ENCODE measurements around the gene ITGB5. TPM values are rescaled to one million over a fixed set of nuclear protein-coding genes. Genes with fewer than 3 reads are reported as not detected.

The ITGB5 gene
- total RNA-seq, 1 experiment from 2014 or later = 339 TPM

DNA sequence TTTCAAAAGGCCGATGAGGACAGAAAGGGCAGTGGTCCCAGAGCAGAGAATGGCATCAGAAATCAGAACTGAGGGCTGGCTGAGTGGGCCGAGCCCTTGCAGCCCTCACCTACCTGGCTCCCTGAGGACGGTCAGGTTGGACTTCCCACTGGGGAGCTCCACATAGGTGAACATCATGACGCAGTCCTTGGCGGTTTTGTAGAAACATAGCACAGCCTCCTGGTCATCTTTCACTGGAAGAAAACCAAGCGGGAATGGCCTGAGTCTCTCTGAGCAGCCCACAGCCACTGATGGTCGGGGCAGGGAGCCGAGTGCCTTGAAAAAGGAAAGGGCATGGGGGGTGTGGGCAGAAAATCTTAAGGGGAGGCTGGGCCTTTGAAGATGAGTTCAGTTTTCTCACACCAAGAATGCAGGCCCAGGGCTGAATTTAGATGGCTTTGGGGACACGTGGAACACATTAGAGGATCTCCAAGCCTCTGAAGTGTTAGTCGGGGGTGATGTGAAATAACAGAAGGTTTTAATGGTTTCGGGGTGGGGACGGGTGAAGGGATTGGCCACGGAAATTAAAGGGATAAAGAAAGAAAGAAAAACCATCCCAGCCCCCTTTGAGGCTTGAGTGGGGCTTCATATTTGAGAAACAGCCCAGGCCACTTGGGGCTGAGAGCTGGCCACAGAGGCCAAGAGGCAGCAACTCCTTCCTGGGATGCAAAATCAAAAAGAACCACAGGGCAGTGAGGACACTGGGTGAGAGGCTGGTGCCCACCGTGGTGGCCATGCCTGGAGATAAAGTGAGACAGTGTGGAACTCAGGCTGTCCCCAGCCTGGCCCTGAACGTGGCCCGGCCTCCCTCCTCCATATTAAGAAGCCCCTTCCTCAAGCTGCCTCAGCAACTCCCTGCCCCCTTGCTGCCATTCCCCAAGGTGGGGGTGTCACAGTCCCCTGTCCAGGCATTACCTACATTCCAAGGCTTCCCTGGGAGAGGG lies 120.8 kb downstream of the ITGB5 start:
- TF ChIP-seq, protein P1, sequence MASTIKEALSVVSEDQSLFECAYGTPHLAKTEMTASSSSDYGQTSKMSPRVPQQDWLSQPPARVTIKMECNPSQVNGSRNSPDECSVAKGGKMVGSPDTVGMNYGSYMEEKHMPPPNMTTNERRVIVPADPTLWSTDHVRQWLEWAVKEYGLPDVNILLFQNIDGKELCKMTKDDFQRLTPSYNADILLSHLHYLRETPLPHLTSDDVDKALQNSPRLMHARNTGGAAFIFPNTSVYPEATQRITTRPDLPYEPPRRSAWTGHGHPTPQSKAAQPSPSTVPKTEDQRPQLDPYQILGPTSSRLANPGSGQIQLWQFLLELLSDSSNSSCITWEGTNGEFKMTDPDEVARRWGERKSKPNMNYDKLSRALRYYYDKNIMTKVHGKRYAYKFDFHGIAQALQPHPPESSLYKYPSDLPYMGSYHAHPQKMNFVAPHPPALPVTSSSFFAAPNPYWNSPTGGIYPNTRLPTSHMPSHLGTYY (CRISPR knock-in tag; IDR thresholded peaks at IDR 0.05) = no peak
- no peak for TF ChIP-seq CBFB (CRISPR knock-in tag; IDR thresholded peaks at IDR 0.05; ENCODE audit: low read depth)
- TF ChIP-seq CREB1 (CRISPR knock-in tag; IDR thresholded peaks at IDR 0.05) = no peak
- no peak for TF ChIP-seq NFYB (CRISPR knock-in tag; conservative IDR thresholded peaks at IDR 0.05; ENCODE audit: low read depth)
- no peak for TF ChIP-seq OVOL2 (CRISPR knock-in tag; IDR thresholded peaks at IDR 0.05; ENCODE audit: borderline replicate concordance)
- no peak for TF ChIP-seq NR3C1 (CRISPR knock-in tag; conservative IDR thresholded peaks at IDR 0.05; ENCODE audit: low read depth)
- TF ChIP-seq, protein P2, sequence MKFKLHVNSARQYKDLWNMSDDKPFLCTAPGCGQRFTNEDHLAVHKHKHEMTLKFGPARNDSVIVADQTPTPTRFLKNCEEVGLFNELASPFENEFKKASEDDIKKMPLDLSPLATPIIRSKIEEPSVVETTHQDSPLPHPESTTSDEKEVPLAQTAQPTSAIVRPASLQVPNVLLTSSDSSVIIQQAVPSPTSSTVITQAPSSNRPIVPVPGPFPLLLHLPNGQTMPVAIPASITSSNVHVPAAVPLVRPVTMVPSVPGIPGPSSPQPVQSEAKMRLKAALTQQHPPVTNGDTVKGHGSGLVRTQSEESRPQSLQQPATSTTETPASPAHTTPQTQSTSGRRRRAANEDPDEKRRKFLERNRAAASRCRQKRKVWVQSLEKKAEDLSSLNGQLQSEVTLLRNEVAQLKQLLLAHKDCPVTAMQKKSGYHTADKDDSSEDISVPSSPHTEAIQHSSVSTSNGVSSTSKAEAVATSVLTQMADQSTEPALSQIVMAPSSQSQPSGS (CRISPR knock-in tag; IDR thresholded peaks at IDR 0.05; ENCODE audit: borderline replicate concordance, low read depth) = no peak
- TF ChIP-seq ESRRA (CRISPR knock-in tag; IDR thresholded peaks at IDR 0.05; ENCODE audit: borderline replicate concordance) = no peak
- TF ChIP-seq IRF2 (CRISPR knock-in tag; IDR thresholded peaks at IDR 0.05; ENCODE audit: borderline replicate concordance, low read depth) = no peak
- TF ChIP-seq, protein P3, sequence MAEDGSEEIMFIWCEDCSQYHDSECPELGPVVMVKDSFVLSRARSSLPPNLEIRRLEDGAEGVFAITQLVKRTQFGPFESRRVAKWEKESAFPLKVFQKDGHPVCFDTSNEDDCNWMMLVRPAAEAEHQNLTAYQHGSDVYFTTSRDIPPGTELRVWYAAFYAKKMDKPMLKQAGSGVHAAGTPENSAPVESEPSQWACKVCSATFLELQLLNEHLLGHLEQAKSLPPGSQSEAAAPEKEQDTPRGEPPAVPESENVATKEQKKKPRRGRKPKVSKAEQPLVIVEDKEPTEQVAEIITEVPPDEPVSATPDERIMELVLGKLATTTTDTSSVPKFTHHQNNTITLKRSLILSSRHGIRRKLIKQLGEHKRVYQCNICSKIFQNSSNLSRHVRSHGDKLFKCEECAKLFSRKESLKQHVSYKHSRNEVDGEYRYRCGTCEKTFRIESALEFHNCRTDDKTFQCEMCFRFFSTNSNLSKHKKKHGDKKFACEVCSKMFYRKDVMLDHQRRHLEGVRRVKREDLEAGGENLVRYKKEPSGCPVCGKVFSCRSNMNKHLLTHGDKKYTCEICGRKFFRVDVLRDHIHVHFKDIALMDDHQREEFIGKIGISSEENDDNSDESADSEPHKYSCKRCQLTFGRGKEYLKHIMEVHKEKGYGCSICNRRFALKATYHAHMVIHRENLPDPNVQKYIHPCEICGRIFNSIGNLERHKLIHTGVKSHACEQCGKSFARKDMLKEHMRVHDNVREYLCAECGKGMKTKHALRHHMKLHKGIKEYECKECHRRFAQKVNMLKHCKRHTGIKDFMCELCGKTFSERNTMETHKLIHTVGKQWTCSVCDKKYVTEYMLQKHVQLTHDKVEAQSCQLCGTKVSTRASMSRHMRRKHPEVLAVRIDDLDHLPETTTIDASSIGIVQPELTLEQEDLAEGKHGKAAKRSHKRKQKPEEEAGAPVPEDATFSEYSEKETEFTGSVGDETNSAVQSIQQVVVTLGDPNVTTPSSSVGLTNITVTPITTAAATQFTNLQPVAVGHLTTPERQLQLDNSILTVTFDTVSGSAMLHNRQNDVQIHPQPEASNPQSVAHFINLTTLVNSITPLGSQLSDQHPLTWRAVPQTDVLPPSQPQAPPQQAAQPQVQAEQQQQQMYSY (CRISPR knock-in tag; IDR thresholded peaks at IDR 0.05) = no peak
- TF ChIP-seq ZNF396 (CRISPR knock-in tag; IDR thresholded peaks at IDR 0.05; ENCODE audit: borderline replicate concordance) = no peak
- no peak for TF ChIP-seq SOX15 (CRISPR knock-in tag; IDR thresholded peaks at IDR 0.05)
- no peak for TF ChIP-seq ATF1 (CRISPR knock-in tag; IDR thresholded peaks at IDR 0.05)
- TF ChIP-seq JUN (CRISPR knock-in tag; IDR thresholded peaks at IDR 0.05) = no peak
- no peak for ATAC-seq
- POLR2A ChIA-PET = no interaction called here
- peaks cover 77% of the 10 kb centered on the region for H3K36me3 Mint-ChIP-seq
- CTCF ChIA-PET = interaction anchor here (1.7 kb wide), 1 partner anchor 135 kb away, joined by 4 read pairs; no protein-coding TSS in a partner anchor
- H3K27ac Mint-ChIP-seq = no peak overlapping the region
- no peaks in the 10 kb centered on the region for H3K9me3 Mint-ChIP-seq
- H3K4me1 Mint-ChIP-seq = peaks cover 6% of the 10 kb centered on the region
- no peak for DNase-seq (ENCODE audit: low spot score)
- no peak overlapping the region for H3K4me3 Mint-ChIP-seq
- no peaks in the 10 kb centered on the region for H3K27me3 Mint-ChIP-seq (ENCODE audit: low read depth)

DNA sequence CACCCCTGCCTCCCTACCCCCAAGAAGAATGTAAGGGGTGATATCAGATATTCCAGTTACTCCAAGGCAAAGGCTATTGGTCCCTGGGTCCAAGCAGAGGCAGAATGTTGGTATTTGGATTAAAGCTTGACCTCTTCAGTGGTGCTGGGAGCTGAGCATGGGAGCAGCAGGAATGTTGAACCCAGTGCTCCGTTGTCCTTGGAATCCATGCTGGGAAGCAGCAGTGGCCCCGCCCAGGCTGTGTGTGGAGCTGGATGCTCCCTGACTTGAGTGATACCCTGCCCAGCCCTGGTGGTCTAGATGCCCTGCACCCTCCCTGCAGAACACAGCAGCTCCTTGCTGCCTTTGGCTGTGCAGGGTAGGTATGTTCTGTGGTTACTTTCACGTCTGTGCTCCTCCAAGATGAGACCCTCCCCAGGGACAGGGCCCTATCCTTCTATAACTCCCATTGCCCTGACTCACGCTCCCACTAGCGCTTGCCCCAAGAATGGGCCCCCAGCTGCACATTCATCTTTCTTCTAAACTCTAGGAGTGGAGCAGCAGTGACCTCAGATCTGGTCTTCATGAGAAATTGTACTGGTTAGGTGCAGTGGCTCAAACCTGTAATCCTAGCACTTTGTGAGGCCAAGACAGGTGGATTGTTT lies 121.8 kb downstream of the ITGB5 start:
- POLR2A ChIA-PET = no interaction called here
- DNase-seq (ENCODE audit: low spot score) (no peak), ATAC-seq (no peak)
- Mint-ChIP-seq H3K27me3 (ENCODE audit: low read depth) (no peaks in the 10 kb centered on the region), H3K9me3 (no peaks in the 10 kb centered on the region), H3K4me1 (peaks cover 12% of the 10 kb centered on the region), H3K27ac (no peak overlapping the region), H3K4me3 (no peak overlapping the region), H3K36me3 (peaks cover 71% of the 10 kb centered on the region)
- CTCF ChIA-PET = interaction anchor here (1.7 kb wide), 1 partner anchor 136 kb away, joined by 4 read pairs; no protein-coding TSS in a partner anchor
- TF ChIP-seq ZNF232 (CRISPR knock-in tag; IDR thresholded peaks at IDR 0.05) (no peak), IRF2 (CRISPR knock-in tag; IDR thresholded peaks at IDR 0.05; ENCODE audit: borderline replicate concordance, low read depth) (no peak), JUN (CRISPR knock-in tag; IDR thresholded peaks at IDR 0.05) (no peak)
- TF ChIP-seq, protein P4, sequence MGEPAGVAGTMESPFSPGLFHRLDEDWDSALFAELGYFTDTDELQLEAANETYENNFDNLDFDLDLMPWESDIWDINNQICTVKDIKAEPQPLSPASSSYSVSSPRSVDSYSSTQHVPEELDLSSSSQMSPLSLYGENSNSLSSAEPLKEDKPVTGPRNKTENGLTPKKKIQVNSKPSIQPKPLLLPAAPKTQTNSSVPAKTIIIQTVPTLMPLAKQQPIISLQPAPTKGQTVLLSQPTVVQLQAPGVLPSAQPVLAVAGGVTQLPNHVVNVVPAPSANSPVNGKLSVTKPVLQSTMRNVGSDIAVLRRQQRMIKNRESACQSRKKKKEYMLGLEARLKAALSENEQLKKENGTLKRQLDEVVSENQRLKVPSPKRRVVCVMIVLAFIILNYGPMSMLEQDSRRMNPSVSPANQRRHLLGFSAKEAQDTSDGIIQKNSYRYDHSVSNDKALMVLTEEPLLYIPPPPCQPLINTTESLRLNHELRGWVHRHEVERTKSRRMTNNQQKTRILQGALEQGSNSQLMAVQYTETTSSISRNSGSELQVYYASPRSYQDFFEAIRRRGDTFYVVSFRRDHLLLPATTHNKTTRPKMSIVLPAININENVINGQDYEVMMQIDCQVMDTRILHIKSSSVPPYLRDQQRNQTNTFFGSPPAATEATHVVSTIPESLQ (CRISPR knock-in tag; IDR thresholded peaks at IDR 0.05) = no peak
- TF ChIP-seq, protein P5, sequence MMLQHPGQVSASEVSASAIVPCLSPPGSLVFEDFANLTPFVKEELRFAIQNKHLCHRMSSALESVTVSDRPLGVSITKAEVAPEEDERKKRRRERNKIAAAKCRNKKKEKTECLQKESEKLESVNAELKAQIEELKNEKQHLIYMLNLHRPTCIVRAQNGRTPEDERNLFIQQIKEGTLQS (CRISPR knock-in tag; conservative IDR thresholded peaks at IDR 0.05) = no peak

All from WTC11 (cell line).